ENCODE data around the gene PDE7B. TPM values are rescaled to one million over a fixed set of nuclear protein-coding genes. Genes with fewer than 3 reads are reported as not detected.

Gene PDE7B
- total RNA-seq, 1 donor = 25.3 TPM

- no peaks in the 10 kb centered on the region for H4K20me1 ChIP-seq (ENCODE audit: insufficient read depth, low read length)
- H3K4me2 ChIP-seq (ENCODE audit: insufficient read depth, low read length) = no peak overlapping the region
- no peak for DNase-seq (ENCODE audit: insufficient read length, low spot score, missing footprints)
- no peaks in the 10 kb centered on the region for H3K27me3 ChIP-seq (ENCODE audit: insufficient read depth, low read length)
- H3K36me3 ChIP-seq (ENCODE audit: insufficient read depth, low read length) = peaks cover 34% of the 10 kb centered on the region
- TF ChIP-seq, protein P1, sequence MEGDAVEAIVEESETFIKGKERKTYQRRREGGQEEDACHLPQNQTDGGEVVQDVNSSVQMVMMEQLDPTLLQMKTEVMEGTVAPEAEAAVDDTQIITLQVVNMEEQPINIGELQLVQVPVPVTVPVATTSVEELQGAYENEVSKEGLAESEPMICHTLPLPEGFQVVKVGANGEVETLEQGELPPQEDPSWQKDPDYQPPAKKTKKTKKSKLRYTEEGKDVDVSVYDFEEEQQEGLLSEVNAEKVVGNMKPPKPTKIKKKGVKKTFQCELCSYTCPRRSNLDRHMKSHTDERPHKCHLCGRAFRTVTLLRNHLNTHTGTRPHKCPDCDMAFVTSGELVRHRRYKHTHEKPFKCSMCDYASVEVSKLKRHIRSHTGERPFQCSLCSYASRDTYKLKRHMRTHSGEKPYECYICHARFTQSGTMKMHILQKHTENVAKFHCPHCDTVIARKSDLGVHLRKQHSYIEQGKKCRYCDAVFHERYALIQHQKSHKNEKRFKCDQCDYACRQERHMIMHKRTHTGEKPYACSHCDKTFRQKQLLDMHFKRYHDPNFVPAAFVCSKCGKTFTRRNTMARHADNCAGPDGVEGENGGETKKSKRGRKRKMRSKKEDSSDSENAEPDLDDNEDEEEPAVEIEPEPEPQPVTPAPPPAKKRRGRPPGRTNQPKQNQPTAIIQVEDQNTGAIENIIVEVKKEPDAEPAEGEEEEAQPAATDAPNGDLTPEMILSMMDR (IDR thresholded peaks at IDR 0.05; ENCODE audit: extremely low read depth, low read depth, low read length) = no peak
- H2AFZ ChIP-seq (ENCODE audit: low read length) = no peak overlapping the region
- H3K9me3 ChIP-seq (ENCODE audit: low read depth, low read length) = no peaks in the 10 kb centered on the region
- H3K27ac ChIP-seq (ENCODE audit: low read depth, low read length) = no peak overlapping the region
- no peak overlapping the region for H3K4me3 ChIP-seq (ENCODE audit: insufficient read depth, low read length)
- H3K4me1 ChIP-seq (ENCODE audit: insufficient read depth, low read length) = peaks cover 9% of the 10 kb centered on the region
- no peaks in the 10 kb centered on the region for H3K79me2 ChIP-seq (ENCODE audit: insufficient read depth, low read length)
Observed at GRCh38 chr6:136175873-136176272, 324.4 kb downstream of the PDE7B start.

- peaks cover 9% of the 10 kb centered on the region for H3K4me1 ChIP-seq (ENCODE audit: insufficient read depth, low read length)
- DNase-seq (ENCODE audit: insufficient read length, low spot score, missing footprints) = no peak
- no peak overlapping the region for H3K27ac ChIP-seq (ENCODE audit: low read depth, low read length)
- no peaks in the 10 kb centered on the region for H3K9me3 ChIP-seq (ENCODE audit: low read depth, low read length)
- H3K4me2 ChIP-seq (ENCODE audit: insufficient read depth, low read length) = no peak overlapping the region
- H4K20me1 ChIP-seq (ENCODE audit: insufficient read depth, low read length) = no peaks in the 10 kb centered on the region
- TF ChIP-seq, protein P1 (IDR thresholded peaks at IDR 0.05; ENCODE audit: extremely low read depth, low read depth, low read length) = no peak
- no peaks in the 10 kb centered on the region for H3K27me3 ChIP-seq (ENCODE audit: insufficient read depth, low read length)
- H2AFZ ChIP-seq (ENCODE audit: low read length) = no peak overlapping the region
- peaks cover 41% of the 10 kb centered on the region for H3K36me3 ChIP-seq (ENCODE audit: insufficient read depth, low read length)
- no peak overlapping the region for H3K4me3 ChIP-seq (ENCODE audit: insufficient read depth, low read length)
- no peaks in the 10 kb centered on the region for H3K79me2 ChIP-seq (ENCODE audit: insufficient read depth, low read length)
Observed at GRCh38 chr6:136178749-136179148, 327.2 kb downstream of the PDE7B start.

DNA sequence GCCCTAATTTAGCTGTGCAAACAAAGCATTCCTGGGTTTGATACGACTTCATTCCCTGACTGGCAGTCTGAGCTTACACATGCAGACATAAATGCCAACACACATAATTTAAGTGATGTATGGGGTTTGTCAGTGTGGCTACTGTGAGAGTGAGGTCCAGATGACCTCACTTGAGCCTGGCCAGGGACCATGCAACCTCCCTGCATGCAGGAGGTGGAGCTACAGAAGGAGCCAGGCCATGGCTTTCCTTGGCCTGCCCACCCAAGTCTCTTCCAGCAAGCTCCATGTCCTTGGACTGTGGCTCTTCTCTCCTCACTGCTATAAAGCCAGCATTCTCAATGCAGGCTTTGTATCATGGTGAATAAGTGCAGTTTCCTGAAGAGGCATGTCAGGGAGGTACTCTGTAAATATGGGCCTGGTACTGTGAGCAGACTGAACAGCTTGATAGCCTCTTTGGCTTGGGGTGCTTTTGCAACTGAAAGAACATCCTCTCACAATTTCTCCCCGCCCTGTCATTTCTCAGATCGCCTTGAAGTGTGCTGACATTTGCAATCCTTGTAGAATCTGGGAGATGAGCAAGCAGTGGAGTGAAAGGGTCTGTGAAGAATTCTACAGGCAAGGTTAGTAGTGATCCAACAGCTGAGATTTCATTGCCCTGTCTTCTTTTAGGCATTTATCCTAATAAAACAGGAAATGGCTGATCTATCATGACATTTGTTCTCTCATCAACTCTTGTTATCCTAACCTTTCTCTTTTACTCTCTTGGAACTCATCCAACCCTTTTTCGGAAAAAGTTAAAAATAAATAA, 329.4 kb downstream of the PDE7B start:
- TF ChIP-seq, protein P1 (IDR thresholded peaks at IDR 0.05; ENCODE audit: extremely low read depth, low read depth, low read length) = no peak

DNA sequence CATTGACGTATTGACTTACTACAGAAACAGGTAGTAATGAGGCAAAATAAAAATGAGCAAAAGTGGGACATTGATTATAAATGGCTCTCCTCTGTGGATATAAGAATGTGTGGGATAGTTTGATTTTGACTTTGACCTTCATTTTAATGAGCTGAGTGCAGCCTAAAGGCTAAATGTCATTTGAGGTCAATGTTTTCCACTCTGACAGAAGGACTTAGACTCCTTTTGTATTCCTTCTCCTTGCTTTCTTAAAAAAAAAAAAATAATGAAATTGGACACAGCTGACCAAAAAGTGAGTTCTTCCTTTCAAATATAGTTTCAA, 330.0 kb downstream of the PDE7B start:
- H3K79me2 ChIP-seq (ENCODE audit: insufficient read depth, low read length) = no peaks in the 10 kb centered on the region
- H3K4me2 ChIP-seq (ENCODE audit: insufficient read depth, low read length) = no peak overlapping the region
- no peak overlapping the region for H3K4me3 ChIP-seq (ENCODE audit: insufficient read depth, low read length)
- H4K20me1 ChIP-seq (ENCODE audit: insufficient read depth, low read length) = no peaks in the 10 kb centered on the region
- H3K27me3 ChIP-seq (ENCODE audit: insufficient read depth, low read length) = no peaks in the 10 kb centered on the region
- no peaks in the 10 kb centered on the region for H3K9me3 ChIP-seq (ENCODE audit: low read depth, low read length)
- no peak overlapping the region for H3K27ac ChIP-seq (ENCODE audit: low read depth, low read length)
- H2AFZ ChIP-seq (ENCODE audit: low read length) = no peak overlapping the region
- peaks cover 9% of the 10 kb centered on the region for H3K4me1 ChIP-seq (ENCODE audit: insufficient read depth, low read length)
- DNase-seq (ENCODE audit: insufficient read length, low spot score, missing footprints) = no peak
- H3K36me3 ChIP-seq (ENCODE audit: insufficient read depth, low read length) = peaks cover 38% of the 10 kb centered on the region
- TF ChIP-seq, protein P1 (IDR thresholded peaks at IDR 0.05; ENCODE audit: extremely low read depth, low read depth, low read length) = no peak

More for the DNA sequence above, 329.4 kb downstream of the PDE7B start:
- no peaks in the 10 kb centered on the region for H4K20me1 ChIP-seq (ENCODE audit: insufficient read depth, low read length)
- H3K4me1 ChIP-seq (ENCODE audit: insufficient read depth, low read length) = peaks cover 9% of the 10 kb centered on the region
- DNase-seq (ENCODE audit: insufficient read length, low spot score, missing footprints) = no peak
- no peak overlapping the region for H3K4me3 ChIP-seq (ENCODE audit: insufficient read depth, low read length)
- no peak overlapping the region for H3K4me2 ChIP-seq (ENCODE audit: insufficient read depth, low read length)
- H3K36me3 ChIP-seq (ENCODE audit: insufficient read depth, low read length) = peaks cover 38% of the 10 kb centered on the region
- no peaks in the 10 kb centered on the region for H3K27me3 ChIP-seq (ENCODE audit: insufficient read depth, low read length)
- no peak overlapping the region for H2AFZ ChIP-seq (ENCODE audit: low read length)
- H3K79me2 ChIP-seq (ENCODE audit: insufficient read depth, low read length) = no peaks in the 10 kb centered on the region
- no peak overlapping the region for H3K27ac ChIP-seq (ENCODE audit: low read depth, low read length)
- no peaks in the 10 kb centered on the region for H3K9me3 ChIP-seq (ENCODE audit: low read depth, low read length)

All from osteoblast (primary cell).